ENCODE data around the gene BCKDHA. TPM values are rescaled to one million over a fixed set of nuclear protein-coding genes. Genes with fewer than 3 reads are reported as not detected.

BCKDHA gene
- total and polyA plus RNA-seq, 8 donors = 9.3 to 34.2 (median 22.1) TPM

GRCh38 chr19:41422456-41422855 lies 24.8 kb downstream of the BCKDHA start:
- peaks cover 4 to 63% (median 40%) of the 10 kb centered on the region in 3 donors for H3K36me3 ChIP-seq
- H3K4me1 ChIP-seq = no peaks in the 10 kb centered on the region
- no peak overlapping the region for H3K4me3 ChIP-seq
- no peak overlapping the region for H3K27ac ChIP-seq
- 87 to 90% methylated on average over 18 of the region's 18 CpGs for WGBS, 2 donors
- DNase-seq = peak in 1 of 6 donors; percentile 42
- H3K9me3 ChIP-seq = no peaks in the 10 kb centered on the region
- no peaks in the 10 kb centered on the region for H3K27me3 ChIP-seq
- FAIRE-seq = no peak
- intact Hi-C loops (cut with DNase I) = no loop called here
- no peak for TF ChIP-seq CTCF (IDR thresholded peaks at IDR 0.05)
- no peak for ATAC-seq

GRCh38 chr19:41422955-41423354 lies 25.3 kb downstream of the BCKDHA start:
- Histone ChIP-seq H3K9me3 (no peaks in the 10 kb centered on the region), H3K4me1 (no peaks in the 10 kb centered on the region), H3K36me3 (peaks cover 4 to 63% (median 40%) of the 10 kb centered on the region in 3 donors), H3K4me3 (no peak overlapping the region), H3K27me3 (no peaks in the 10 kb centered on the region), H3K27ac (no peak overlapping the region)
- TF ChIP-seq CTCF (IDR thresholded peaks at IDR 0.05) = no peak
- intact Hi-C loops (cut with DNase I) = no loop called here
- FAIRE-seq (no peak), DNase-seq (peak in 1 of 6 donors; percentile 58), ATAC-seq (no peak)
- WGBS, 2 donors = 96% methylated on average over 12 of the region's 12 CpGs

- Histone ChIP-seq H3K4me3 (no peak overlapping the region), H3K4me1 (no peaks in the 10 kb centered on the region), H3K27ac (no peak overlapping the region), H3K9me3 (no peaks in the 10 kb centered on the region), H3K27me3 (no peaks in the 10 kb centered on the region), H3K36me3 (peaks cover 4 to 52% (median 34%) of the 10 kb centered on the region in 3 donors)
- TF ChIP-seq CTCF (IDR thresholded peaks at IDR 0.05) = no peak
- intact Hi-C loops (cut with DNase I) = no loop called here
- WGBS, 2 donors = 87 to 92% methylated on average over 21 of the region's 21 CpGs
- no peak for FAIRE-seq
- peak in 1 of 6 donors; percentile 63 for DNase-seq
- no peak for ATAC-seq
These were observed 26.9 kb downstream of the BCKDHA start for GRCh38 chr19:41424335-41425173.

GRCh38 chr19:41425174-41426115 lies 27.8 kb downstream of the BCKDHA start:
- peak in 1 of 6 donors; percentile 36 for DNase-seq
- no peak overlapping the region for H3K4me3 ChIP-seq
- no peaks in the 10 kb centered on the region for H3K4me1 ChIP-seq
- no peak for TF ChIP-seq CTCF (IDR thresholded peaks at IDR 0.05)
- FAIRE-seq = no peak
- WGBS, 2 donors = 94% methylated on average over 28 of the region's 28 CpGs
- no peak for ATAC-seq
- no peaks in the 10 kb centered on the region for H3K9me3 ChIP-seq
- no peaks in the 10 kb centered on the region for H3K27me3 ChIP-seq
- H3K36me3 ChIP-seq = peaks cover 0 to 43% (median 25%) of the 10 kb centered on the region in 3 donors
- intact Hi-C loops (cut with DNase I) = no loop called here
- H3K27ac ChIP-seq = no peak overlapping the region
